Stimulated activated CD4-positive, alpha-beta T cell treated with anti-CD3 and anti-CD28 coated beads, Interleukin-15, amount 100 ng/mL, for 48 hours (primary cell): ENCODE results near the gene DNAH8.
A peak's percentile ranks its signal among the peaks of the same experiment; 100 is the strongest.

Experiments used
- DNase-seq, 2 donors: peaks; one replicate each; pipeline ENCODE4 v3.0.0-alpha.2; 2020; ENCODE audit warnings: low read depth in 2 of 2

DNAH8 gene

DNA sequence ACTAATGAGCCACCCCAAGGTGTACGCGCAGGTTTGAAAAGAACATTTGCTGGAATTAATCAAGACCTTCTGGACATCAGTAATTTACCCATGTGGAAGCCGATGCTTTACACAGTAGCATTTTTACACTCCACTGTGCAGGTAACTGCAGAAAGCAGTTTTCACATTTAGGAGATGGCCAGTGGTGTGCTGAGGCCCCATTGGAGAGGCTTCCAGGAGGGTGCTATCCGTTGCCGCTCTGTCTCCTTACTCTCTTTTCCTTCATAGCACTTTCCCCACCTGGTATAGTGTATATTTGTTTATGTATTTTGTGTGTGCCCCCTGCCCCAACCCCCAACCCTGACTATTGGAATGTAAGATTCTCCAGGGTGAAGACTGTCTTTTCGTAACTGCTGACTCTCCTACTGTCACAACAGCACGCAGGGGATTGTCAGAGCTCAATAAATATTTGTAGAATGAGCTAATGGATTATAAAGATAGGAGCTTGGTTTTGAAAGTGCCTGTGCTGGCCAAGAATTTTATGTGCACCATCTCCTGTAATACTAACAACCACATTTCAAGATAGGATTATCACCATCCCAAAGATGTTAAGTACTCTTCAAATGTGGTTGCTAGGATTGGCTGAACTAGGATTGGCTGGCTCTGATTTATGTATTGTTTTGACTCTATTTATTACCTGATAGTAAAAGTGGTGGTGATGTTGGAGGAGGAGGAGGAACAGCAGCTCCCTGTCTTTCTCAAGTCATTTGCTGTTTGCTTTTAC is 259.5 kb downstream of the DNAH8 start:
- no peak for DNase-seq

DNA sequence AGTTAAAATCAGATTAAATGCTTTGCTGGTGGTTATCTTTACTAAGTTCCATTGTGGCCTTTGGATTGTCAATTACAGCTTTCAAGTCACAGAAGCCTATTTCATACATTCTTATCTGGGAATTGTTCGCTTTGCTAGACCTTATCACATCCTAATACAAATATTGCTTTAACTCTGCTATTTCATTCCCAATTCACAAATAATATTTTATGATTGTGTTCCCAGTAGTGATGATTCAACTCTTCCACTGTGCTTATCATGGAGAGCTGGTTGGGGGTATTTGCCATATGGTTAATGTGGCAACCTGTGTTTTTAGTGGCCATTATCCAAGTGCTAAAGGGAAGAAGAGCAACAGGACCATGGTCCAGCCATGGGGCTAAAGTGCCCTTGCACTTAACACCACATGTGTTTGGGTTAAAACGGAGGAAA is 260.5 kb downstream of the DNAH8 start:
- no peak for DNase-seq

DNA sequence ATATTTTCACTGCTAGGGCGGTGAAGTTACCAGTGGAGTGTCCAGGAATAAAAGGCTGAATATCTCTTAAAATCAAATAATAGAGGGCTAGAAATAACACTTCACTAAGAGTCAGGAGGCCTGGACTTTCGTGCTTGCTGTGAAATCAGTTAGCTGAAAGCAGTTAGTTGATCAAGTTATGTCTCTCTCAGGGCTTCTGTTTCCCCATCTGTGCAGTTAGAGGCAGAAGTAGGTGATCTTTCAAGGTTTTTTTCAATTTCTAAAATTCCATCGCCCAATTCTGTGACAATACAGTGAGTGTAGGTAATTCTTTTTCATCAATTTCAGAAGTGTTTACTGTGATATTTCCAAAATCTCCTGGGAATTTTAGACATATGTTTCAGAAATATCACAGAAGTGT is 260.9 kb downstream of the DNAH8 start:
- no peak for DNase-seq

DNA sequence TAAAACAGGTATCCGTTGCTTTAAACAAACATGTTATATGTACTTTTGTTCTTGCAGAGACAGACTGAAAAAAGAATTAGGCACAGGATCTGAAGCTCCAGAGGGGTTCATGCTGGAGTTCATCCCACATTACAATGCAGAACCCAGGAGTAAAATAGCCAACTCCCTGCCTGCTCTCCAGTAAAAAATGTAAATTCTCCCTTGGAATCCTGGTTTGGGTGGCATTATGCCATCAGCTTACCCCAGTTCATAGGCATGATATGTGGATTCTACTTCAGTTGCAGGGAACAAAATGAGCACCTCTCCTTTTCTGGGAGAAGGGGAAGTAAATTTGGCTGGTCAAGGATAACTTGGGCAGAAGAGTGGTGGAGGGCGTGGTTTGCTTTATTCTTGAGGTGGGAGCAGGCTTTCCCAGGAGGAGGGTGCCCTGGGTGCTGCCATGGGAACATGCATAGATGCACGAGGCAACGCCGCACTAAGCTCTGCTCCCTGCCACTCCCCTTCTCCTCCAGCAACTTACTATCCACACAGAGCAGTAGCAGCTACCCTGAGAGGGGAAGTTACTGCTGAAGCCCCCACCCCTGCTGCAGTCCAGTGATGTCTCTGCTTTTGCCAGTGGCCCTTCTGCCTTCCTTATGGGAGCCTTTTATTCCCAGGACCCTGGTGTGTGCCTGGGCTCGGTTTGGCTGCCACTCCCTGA is 261.8 kb downstream of the DNAH8 start:
- DNase-seq = no peak

DNA sequence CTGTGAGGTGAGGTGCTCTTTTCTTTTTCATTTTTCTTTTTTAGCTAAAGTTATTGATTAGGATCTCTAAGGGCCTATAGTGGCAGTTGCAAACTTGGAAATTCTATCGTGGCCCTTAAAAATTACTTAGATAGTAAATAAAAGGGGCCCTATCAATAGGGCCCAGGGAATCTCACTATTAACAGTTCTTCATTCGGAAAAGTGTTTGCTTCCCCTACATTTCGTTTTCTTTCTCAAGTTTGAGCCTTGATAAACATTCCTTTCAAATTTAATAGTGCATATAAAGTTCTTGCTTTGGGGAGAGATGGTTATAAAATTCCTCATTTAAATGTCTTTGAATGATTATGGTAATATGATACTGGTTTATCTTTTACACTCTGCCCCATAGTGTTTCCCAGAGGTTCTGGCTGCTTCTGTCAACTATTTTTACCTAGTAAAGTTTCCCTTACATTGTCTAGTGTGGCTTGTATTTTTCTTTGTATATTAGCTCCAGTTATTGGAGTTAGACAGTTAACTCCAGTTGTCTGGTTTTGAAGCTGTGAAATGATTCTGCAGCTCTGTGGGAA is 263.1 kb downstream of the DNAH8 start:
- no peak for DNase-seq

DNA sequence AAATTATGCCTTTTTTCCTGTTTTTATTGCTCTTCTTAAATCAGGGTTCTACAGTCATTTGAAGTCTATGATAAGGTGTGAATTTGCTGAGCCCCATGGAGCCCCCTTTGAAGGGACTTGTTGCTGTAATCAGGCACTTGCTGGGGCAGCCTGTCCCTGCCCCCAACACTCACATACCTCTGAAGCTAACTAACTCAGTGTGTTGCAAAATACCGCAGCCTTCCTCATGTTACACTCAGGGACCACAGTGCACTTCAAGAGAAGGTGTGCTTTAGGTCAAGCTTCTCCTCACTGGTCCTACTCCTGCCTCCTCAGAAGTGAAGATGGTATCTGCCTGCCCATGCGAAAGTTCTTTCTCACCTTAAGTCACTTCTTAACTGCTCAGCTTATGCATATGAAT is 267.4 kb downstream of the DNAH8 start:
- DNase-seq = no peak

DNA sequence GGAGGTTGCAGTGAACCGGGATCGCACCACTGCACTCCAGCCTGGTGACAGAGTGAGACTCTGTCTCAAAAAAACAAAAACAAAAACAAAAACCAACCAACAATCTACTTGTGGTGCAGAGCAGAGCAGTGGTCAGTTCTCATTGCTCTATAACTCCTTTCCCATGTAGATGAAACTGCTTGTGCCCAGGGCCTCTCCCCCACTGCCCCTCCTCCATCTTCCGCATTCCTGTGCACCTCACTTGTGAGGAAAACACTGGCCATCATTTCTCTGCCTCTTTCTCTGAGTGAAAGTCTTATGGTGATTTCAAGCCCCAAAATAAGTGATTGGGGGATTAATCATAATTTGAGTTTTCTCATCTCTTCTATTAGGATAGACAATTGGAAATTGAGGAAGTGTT is 269.6 kb downstream of the DNAH8 start:
- DNase-seq = no peak

DNA sequence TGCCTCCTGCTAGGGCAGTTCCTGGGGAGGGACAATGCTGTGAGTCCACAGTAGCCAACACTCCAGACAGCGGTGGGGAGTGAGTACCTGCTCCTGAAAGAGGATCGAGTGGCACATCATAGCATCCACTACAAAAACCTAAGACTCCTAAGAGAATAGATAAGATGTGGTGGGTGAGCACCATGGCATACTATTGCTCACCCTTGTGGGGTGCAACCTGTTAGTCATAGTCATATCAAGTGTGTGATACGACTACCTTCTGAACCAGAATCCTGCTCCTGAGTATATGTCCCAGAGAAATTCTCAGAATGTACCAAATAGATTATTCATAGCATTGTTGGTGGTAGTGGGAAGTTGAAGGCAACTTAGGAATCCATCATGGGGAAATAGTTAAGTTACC is 270.7 kb downstream of the DNAH8 start:
- DNase-seq = no peak

DNA sequence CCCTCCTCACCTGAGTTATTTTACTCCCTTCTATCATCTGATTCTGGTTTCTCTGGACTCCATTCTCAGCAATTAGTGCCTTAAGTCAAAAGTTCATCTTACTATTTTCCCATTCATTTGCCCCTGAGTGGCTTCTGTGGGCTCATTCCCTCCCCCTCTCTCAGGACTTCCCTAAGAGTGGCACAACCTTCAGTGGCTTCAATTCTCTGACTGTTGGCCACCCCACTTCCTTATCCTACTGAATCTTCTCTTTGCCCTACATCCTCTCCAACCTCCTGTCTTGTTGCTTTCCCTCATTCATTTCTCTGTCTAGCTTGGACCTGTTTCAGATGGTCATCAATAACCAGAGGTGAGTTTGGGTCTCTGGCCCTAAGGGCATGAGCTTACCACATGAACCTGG is 272.4 kb downstream of the DNAH8 start:
- no peak for DNase-seq

GRCh38 chr6:38988736-38989449 is 273.8 kb downstream of the DNAH8 start:
- DNase-seq = no peak

DNA sequence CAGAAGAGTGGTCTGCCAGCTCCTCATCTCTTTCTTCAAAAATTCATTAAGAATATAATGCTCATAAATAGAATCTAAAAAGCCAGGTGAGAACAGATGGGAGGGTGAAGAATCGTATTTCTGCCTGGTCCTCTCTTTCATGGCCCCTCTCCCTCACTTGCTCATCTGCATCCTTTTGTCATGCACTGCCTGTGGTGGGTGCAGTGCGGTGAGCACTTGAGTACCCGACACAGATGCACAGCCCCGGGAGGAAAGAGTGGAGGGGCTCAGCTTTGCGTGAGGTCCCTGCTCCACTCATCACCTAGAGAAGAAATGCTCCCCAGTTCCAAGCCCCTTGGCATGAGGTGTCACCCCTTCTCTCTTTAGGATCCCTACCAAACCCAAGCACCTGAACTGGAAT is 275.4 kb downstream of the DNAH8 start:
- no peak for DNase-seq

DNA sequence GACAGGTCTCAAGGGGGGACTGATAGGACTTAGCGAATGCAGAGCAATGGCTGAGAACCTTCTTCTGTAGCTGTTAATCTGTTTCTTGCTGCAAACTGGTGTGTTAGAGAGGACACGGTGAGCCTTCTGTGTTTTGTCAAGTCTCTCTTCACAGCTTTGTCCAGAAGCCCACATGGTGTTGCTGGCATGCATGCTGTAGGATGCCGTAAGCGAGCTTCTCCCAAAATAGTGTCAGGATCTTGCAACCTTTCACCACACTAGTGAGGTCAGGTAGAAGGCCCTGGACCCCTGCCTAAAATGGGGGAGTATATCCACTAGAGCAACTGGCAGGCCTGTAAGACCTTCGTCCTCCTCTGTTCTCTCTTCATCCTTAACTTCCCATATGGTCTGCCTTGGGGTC is 281.6 kb downstream of the DNAH8 start:
- no peak for DNase-seq

DNA sequence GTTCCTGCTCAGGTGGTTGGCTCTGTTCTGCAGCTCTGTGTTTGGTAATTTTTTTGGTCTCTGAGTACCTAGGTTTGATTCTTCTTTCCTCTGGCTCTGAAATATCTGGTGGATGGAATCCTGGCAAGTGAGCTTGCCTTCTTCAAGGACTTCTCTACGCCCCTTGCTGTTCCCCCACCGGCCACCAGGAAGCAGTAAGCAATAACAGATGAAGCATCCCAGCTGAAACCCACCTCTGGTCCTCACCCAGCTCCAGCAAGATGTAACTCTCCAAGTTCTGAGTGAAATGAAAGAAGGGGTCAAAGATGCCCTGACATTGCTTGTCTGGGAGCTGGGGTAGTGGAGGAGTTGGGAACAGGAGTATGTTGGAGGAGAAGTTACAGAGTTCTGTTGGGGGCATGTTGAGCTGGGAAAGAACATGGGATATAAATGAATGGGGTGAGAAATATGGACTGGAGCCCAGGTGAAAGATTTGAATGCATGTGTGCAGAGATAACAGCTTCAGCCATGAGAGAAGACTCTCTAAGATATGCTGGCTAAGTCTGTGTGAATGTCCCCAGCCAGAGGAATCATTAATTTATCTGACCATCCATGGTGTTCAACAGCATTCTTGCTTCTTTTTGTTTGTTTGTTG is 282.1 kb downstream of the DNAH8 start:
- DNase-seq = peak in 1 of 2 donors; percentile 27

DNA sequence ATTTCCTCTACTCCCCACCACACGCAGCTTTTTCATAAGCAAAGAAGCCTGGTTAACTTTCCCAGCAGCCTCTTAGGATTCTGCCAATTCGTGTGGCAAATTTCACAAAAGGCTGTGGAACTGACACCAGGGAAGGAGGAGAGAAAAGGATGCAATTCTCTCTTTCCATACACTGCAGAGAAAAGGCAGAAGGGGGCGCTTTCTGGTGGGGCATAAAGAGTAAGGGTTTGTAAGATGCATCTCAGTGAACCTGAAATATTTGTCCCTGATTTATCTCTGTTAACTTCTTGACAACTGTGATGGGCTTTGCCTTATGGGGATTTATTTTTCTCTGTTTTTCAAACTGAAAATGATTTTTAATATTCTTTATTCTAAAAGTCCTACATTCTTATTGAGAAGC is 288.0 kb downstream of the DNAH8 start:
- DNase-seq = peak in 1 of 2 donors; percentile 8

DNA sequence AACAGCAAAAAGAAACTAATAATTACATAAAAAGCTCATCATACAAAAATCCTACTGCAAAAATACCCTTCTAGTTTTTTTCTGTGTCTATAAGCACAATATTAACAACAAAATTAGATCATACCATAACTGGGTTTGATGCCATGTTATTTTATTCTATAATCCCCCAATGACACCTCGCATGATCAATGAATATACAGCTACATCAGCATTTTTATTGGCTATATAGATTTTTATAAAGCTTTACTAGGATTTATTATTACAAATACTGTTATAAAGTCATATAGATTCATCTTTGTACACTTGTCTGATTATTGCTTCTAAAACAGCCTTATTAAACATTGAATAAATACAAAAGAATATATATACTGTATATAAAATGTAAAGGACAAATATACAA is 288.4 kb downstream of the DNAH8 start:
- DNase-seq = no peak

DNA sequence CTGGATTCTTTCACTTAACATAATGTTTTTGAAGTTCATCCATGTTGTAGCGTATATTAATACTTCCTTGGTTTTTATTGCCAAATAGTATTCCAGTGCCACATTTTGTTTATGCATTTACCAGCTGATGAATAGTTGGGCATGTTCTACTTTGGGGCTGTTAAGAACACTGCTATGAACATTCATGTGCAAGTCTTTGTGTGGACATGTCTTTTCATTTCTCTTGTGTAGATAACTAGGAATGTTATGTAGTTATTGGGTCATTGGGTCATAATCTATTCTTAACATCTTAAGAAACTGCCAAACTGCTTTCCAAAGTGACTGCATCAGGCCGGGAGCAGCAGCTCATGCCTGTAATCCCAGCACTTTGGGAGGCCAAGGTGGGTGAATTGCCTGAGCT is 289.7 kb downstream of the DNAH8 start:
- DNase-seq = no peak

GRCh38 chr6:39005774-39006173 is 290.7 kb downstream of the DNAH8 start:
- no peak for DNase-seq

- no peak for DNase-seq
Measured at GRCh38 chr6:39007575-39007974, 292.5 kb downstream of the DNAH8 start.

- DNase-seq = no peak
Measured at GRCh38 chr6:39008737-39009136, 293.6 kb downstream of the DNAH8 start.

- DNase-seq = no peak
Measured at GRCh38 chr6:39009476-39009875, 294.4 kb downstream of the DNAH8 start.

- no peak for DNase-seq
Measured at GRCh38 chr6:39016839-39017546, 301.9 kb downstream of the DNAH8 start.

- DNase-seq = no peak
Measured at GRCh38 chr6:39017547-39017880, 302.4 kb downstream of the DNAH8 start.
